Prostate gland (tissue), 2 donors: ENCODE measurements around the gene SEMA6C.

Source experiments
- POLR2A ChIP-seq: fragments of 450-650 bp; IDR thresholded peaks from one replicate; pipeline ENCODE4 v1.6.1; 2016; ENCODE audit warnings: antibody characterized with exemption, mild to moderate bottlenecking
- TF ChIP-seq, protein P1 (sequence below), 4 experiments: fragments of 200-600 bp in 2 of 4; fragments of 450-650 bp in 2 of 4; sonication (generic) in 2 of 4; IDR thresholded peaks; 1 replicate in 3 of 4; 2 replicates in 1 of 4; pipeline ENCODE4 v1.5.1; 2016 to 2019; ENCODE audit warnings: antibody characterized with exemption in 4 of 4, mild to moderate bottlenecking in 2 of 4, moderate library complexity in 2 of 4

DNA sequence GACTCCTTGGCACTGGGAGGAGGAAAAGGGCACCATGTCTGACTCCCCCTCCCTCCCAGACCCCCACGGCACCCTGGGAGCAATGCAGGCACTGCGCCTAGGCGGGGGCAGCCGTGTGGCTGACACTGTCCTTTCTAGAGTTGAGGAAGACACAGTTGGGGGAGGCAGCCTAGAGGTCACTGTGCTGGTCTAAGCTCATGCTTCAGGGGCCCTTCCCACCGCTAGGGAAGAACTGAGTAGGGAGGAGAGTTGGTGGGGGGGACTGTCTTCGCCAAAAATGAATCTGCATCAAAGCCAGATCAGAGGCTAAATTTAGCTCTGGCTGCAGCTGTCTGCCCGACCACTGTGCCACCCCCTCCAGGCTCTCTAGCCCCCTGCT, 3.4 kb downstream of the SEMA6C start:
- TF ChIP-seq, protein P1, sequence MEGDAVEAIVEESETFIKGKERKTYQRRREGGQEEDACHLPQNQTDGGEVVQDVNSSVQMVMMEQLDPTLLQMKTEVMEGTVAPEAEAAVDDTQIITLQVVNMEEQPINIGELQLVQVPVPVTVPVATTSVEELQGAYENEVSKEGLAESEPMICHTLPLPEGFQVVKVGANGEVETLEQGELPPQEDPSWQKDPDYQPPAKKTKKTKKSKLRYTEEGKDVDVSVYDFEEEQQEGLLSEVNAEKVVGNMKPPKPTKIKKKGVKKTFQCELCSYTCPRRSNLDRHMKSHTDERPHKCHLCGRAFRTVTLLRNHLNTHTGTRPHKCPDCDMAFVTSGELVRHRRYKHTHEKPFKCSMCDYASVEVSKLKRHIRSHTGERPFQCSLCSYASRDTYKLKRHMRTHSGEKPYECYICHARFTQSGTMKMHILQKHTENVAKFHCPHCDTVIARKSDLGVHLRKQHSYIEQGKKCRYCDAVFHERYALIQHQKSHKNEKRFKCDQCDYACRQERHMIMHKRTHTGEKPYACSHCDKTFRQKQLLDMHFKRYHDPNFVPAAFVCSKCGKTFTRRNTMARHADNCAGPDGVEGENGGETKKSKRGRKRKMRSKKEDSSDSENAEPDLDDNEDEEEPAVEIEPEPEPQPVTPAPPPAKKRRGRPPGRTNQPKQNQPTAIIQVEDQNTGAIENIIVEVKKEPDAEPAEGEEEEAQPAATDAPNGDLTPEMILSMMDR (IDR thresholded peaks at IDR 0.05): no peak
- no peak for TF ChIP-seq POLR2A
